GM12875 (cell line): ENCODE results near the gene LPCAT1.

Experiments used
- H3K4me3 ChIP-seq: one replicate; pipeline ENCODE4 v1.5.1; 2011; ENCODE audit warnings: low read depth, low read length, control low read depth
- CTCF ChIP-seq: IDR thresholded peaks from 2 replicates; pipeline ENCODE4 v1.5.1; 2011; ENCODE audit warnings: low read depth, mild to moderate bottlenecking, control low read depth, inconsistent platforms, low read length, moderate library complexity, borderline replicate concordance; ENCODE audit not compliant: insufficient read depth

Gene LPCAT1

DNA sequence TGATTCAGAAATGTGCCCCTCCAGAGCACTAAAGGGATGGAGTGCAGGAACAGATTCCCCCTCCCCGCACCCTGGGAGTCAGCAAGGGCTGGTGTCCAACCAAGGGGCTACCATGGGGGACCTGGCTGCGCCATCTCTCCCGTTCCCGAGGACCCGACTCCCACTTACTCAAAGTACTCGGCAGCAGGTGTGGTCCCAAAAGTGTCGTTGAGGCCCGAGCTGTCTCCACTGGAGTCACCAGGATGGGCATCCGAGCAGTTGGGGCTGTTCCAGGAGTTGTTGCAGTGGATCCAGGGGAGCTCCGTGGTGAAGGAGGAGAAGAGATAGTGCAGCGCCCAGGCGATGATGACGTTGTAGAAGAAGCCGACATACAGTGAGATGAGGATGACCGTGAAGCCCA, 91.5 kb downstream of the LPCAT1 start:
- no peak overlapping the region for H3K4me3 ChIP-seq
- TF ChIP-seq CTCF = no peak

DNA sequence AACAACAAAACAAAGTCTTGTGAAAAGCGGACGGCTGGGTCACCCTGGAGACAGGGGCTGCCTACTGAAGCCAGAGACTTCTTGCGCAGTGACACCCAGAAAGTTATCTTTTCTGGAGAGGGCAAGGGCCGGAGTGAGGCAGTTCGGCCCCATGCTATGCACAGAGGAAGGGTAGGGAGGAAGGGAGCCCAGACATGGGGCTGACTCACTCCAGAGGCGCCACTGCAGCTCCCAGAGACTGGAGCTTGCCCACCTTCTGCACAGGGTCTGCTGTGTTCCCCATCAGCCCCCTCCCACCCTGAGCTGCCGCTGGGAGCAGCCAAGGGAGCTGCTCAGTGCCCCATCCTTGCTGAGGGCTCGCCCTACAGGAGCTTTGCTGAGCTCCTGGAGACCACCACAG, 91.9 kb downstream of the LPCAT1 start:
- H3K4me3 ChIP-seq = no peak overlapping the region
- no peak for TF ChIP-seq CTCF

GRCh38 chr5:1431021-1431811, 92.5 kb downstream of the LPCAT1 start:
- no peak overlapping the region for H3K4me3 ChIP-seq
- no peak for TF ChIP-seq CTCF

DNA sequence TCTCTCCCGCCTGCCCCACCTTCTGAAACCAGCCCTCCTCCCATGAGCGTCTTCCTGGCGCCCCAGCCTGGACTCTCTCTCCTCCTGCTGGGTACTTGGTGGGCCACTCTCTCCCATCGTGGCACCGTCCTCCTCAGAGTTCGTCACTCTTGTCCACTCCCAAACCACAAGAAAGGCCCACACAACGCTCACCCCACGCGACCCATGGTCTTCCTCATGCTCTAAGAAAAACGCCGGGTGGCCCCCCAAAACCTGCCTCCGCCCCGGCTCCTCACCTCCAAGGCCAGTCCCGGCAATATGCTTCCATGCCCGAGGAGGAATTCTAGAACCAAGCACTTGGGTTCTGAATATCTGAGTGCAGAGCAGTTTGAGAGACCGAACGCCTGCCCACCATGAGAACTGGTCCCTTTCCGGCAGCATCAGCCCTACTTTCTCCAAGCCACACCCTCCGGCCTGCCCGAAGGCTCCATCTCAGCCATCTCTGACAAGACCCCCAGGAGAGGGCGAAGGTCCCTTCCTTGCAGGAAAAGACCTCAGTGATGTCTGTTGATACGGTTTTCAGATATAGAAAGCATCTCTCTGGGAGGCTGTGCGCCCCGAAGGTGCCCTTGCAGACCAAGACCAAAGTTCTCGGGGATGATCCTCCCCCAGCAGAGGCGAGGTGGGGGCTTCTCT, 93.5 kb downstream of the LPCAT1 start:
- no peak for TF ChIP-seq CTCF
- no peak overlapping the region for H3K4me3 ChIP-seq

DNA sequence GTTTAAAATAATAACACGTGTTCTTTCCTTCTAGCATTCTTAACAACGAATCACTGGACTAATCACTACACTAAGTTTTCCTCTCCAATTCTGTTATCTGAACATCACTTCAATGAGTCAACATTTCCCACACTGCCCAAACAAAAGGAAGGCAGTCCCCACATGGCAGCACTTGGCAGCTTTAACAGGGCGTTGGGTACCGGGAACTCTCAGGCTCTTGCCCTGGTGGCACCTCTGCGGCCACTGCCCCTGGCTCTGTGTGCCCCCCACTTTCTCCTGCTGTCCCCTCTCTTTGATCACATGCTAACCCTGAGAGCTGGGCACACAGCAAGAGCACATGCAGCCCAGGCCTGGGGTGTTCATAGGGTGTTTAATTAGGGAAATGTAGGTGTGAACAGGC, 94.3 kb downstream of the LPCAT1 start:
- H3K4me3 ChIP-seq = no peak overlapping the region
- TF ChIP-seq CTCF = no peak

DNA sequence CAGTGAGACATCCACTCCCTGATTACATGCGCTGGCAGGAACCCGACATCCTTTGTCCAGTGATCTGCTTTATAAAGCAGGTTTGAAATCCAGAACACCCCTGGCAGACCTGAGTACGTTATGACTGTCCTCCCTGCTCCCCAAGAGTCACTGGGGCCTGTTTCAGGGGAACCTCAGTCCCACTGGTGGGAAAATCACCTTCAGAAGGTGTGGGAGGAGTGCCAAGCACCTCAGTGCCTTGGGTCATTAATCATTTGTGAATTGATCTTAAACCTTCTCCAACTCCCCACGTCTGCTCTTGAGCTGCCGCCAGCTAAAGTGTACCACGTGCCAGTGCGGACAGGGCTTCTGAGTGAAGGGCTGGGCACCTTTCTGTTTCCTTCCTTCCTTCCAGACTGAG, 94.7 kb downstream of the LPCAT1 start:
- no peak overlapping the region for H3K4me3 ChIP-seq
- no peak for TF ChIP-seq CTCF

DNA sequence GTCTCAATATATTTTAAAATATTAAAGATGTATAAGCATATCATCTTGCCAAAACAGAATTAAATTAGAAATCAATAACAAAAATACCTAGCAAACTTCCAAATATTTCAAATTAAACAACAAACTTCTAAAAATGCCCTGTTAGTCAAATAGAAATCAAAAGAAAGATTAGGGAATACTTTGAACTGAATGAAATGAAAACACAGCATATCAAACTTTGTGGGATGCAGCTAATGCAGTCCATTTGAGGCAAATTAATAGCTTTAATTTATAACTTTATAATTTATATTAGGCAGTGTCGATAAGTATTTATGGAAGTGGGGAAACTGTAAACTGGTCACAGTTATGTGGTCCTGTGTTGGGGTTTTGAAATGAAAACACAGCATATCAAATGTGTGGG, 95.7 kb downstream of the LPCAT1 start:
- TF ChIP-seq CTCF = no peak
- H3K4me3 ChIP-seq = no peak overlapping the region
